H1 (cell line): ENCODE data around the gene CTDNEP1. TPM values are rescaled to one million over a fixed set of nuclear protein-coding genes. Genes with fewer than 3 reads are reported as not detected.
A peak's percentile ranks its signal among the peaks of the same experiment; 100 is the strongest.

Experiments used
- BACH1 ChIP-seq: IDR thresholded peaks from 2 replicates; pipeline ENCODE4 v1.6.1; 2012; ENCODE audit warnings: low read length, improper control_type of control experiment
- BCL11A ChIP-seq, 2 experiments: IDR thresholded peaks; one replicate each; pipeline ENCODE4 v1.6.1; 2011; ENCODE audit warnings: low read depth in 2 of 2, low read length in 2 of 2, mild to moderate bottlenecking in 2 of 2
- CBX5 ChIP-seq: fragments of 300-800, 300-1000 bp; sonication (generic); IDR thresholded peaks from 2 replicates; pipeline ENCODE4 v1.7.1; 2016; ENCODE audit warnings: antibody characterized with exemption, low read length, low read depth
- CBX8 ChIP-seq: fragments of 300-800, 300-1000 bp; sonication (generic); IDR thresholded peaks from 2 replicates; pipeline ENCODE4 v1.7.1; 2016; ENCODE audit warnings: low read depth, low read length, borderline replicate concordance
- CEBPB ChIP-seq: IDR thresholded peaks from 2 replicates; pipeline ENCODE4 v1.6.1; 2012; ENCODE audit warnings: low read depth, low read length
- E2F6 ChIP-seq: IDR thresholded peaks from 2 replicates; pipeline ENCODE4 v1.6.1; 2012; ENCODE audit warnings: inconsistent platforms
- GTF2F1 ChIP-seq: IDR thresholded peaks from 2 replicates; pipeline ENCODE4 v1.6.1; 2012; ENCODE audit warnings: low read depth, low read length, improper control_type of control experiment, borderline replicate concordance
- JUN ChIP-seq: IDR thresholded peaks from 2 replicates; pipeline ENCODE4 v1.6.1; 2011; ENCODE audit warnings: low read depth, mild to moderate bottlenecking, improper control_type of control experiment, low read length
- JUND ChIP-seq: IDR thresholded peaks from 2 replicates; pipeline ENCODE4 v1.6.1; 2011; ENCODE audit warnings: mild to moderate bottlenecking, improper control_type of control experiment, low read length
- KDM1A ChIP-seq: fragments of 200-600, 300-600 bp; sonication (generic); IDR thresholded peaks from 2 replicates; pipeline ENCODE4 v1.7.1; 2016; ENCODE audit warnings: mild to moderate bottlenecking, low read length, borderline replicate concordance
- KDM5A ChIP-seq: fragments of 200-600 bp; IDR thresholded peaks from 2 replicates; pipeline ENCODE4 v1.7.1; 2012; ENCODE audit warnings: mild to moderate bottlenecking, low read length, inconsistent platforms, mixed read lengths
- MAFK ChIP-seq: IDR thresholded peaks from 2 replicates; pipeline ENCODE4 v1.6.1; 2012; ENCODE audit warnings: low read depth, mild to moderate bottlenecking, improper control_type of control experiment, low read length
- MAX ChIP-seq: IDR thresholded peaks from 2 replicates; pipeline ENCODE4 v1.6.1; 2012; ENCODE audit warnings: inconsistent platforms
- NANOG ChIP-seq: IDR thresholded peaks from 2 replicates; pipeline ENCODE4 v1.6.1; 2011; ENCODE audit warnings: low read length, low read depth, mild to moderate bottlenecking, inconsistent platforms; ENCODE audit not compliant: insufficient read depth, poor library complexity, severe bottlenecking
- NRF1 ChIP-seq: IDR thresholded peaks from 2 replicates; pipeline ENCODE4 v1.6.1; 2011; ENCODE audit warnings: mild to moderate bottlenecking, low read depth, low read length, improper control_type of control experiment
- RAD21 ChIP-seq, 2 experiments: IDR thresholded peaks in 1 of 2; conservative IDR thresholded peaks in 1 of 2; 2 replicates each; pipeline ENCODE4 v1.6.1; 2011; ENCODE audit warnings: low read depth in 2 of 2, low read length in 2 of 2, improper control_type of control experiment in 1 of 2, inconsistent platforms in 1 of 2, mild to moderate bottlenecking in 1 of 2, moderate library complexity in 1 of 2
- SAP30 ChIP-seq: fragments of 300-600 bp; sonication (generic); IDR thresholded peaks from 2 replicates; pipeline ENCODE4 v1.7.1; 2012; ENCODE audit warnings: low read length, moderate library complexity, mild to moderate bottlenecking, inconsistent platforms; ENCODE audit not compliant: insufficient read depth, insufficient replicate concordance
- SIN3A ChIP-seq, 2 experiments: IDR thresholded peaks in 1 of 2; conservative IDR thresholded peaks in 1 of 2; 2 replicates each; pipeline ENCODE4 v1.6.1; 2011 to 2012; ENCODE audit warnings: low read length in 2 of 2, improper control_type of control experiment in 1 of 2, low read depth in 1 of 2, mild to moderate bottlenecking in 1 of 2
- SIRT6 ChIP-seq: IDR thresholded peaks from one replicate; pipeline ENCODE4 v1.7.1; 2012; ENCODE audit warnings: low read length, inconsistent platforms
- SIX5 ChIP-seq: IDR thresholded peaks from 2 replicates; pipeline ENCODE4 v1.6.1; 2011; ENCODE audit warnings: mild to moderate bottlenecking, low read depth, low read length
- SP2 ChIP-seq: IDR thresholded peaks from 2 replicates; pipeline ENCODE4 v1.6.1; 2012; ENCODE audit warnings: mild to moderate bottlenecking, low read length, inconsistent platforms
- TAF7 ChIP-seq: optimal IDR thresholded peaks from 2 replicates; pipeline ENCODE3; 2011; ENCODE audit warnings: low read depth, mild to moderate bottlenecking, inconsistent platforms, low read length, moderate library complexity, borderline replicate concordance
- polyA plus RNA-seq, 7 experiments: library from polyadenylated mRNA; depleted of rRNA in 3 of 7; stranded (reverse) in 5 of 7; unstranded in 2 of 7; fragments of >200 nt in 5 of 7; fragments of 200-250 nt in 2 of 7; gene quantifications; 1 replicate in 5 of 7; 2 replicates in 1 of 7; 4 replicates in 1 of 7; pipeline versions ENCODE4 v1.2.1 to v1.2.3, GENCODE V29; 2011 to 2013; ENCODE audit warnings: missing spikeins in 2 of 7, mixed read lengths in 2 of 7
- total RNA-seq: library from RNA; stranded (reverse); fragmentation: NEBNext Ultra II Directional; extraction: Animal tissue kit (Norgen Biotek cat#: 25700); gene quantifications from 2 replicates; pipeline ENCODE4 v1.2.1, GENCODE V29; 2021

The CTDNEP1 gene
- total and polyA plus RNA-seq, 2 of the 8 experiments (the other 6 are each of a cell fraction or from before 2014, with no cell fraction given) = 114 to 123 TPM

- no peak; the same call in 1 of the 2 replicates for TF ChIP-seq JUND
- peak; percentile 63 to 86; a peak in 3 of 4 replicates for TF ChIP-seq SIN3A (conservative IDR thresholded peaks at IDR 0.05 in 1 of 2, IDR thresholded peaks at IDR 0.05 in 1 of 2; ENCODE audit: low read depth in 1 of 2, low read length in 2 of 2)
- no peak for TF ChIP-seq SAP30
- peak; percentile 67 for TF ChIP-seq MAX
- TF ChIP-seq RAD21 (IDR thresholded peaks at IDR 0.05 in 1 of 2, conservative IDR thresholded peaks at IDR 0.05 in 1 of 2; ENCODE audit: low read depth in 2 of 2, low read length in 2 of 2) = peak; percentile 95 to 96
- no peak for TF ChIP-seq KDM5A
- no peak for TF ChIP-seq TAF7
- TF ChIP-seq JUN = no peak
- no peak for TF ChIP-seq SIX5
- TF ChIP-seq NRF1 = no peak
- TF ChIP-seq E2F6 = peak; percentile 44; the same call in 1 of the 2 replicates
- no peak for TF ChIP-seq GTF2F1
- peak; percentile 80 for TF ChIP-seq BACH1
- no peak for TF ChIP-seq NANOG
- TF ChIP-seq CBX5 = no peak
- TF ChIP-seq SP2 = no peak
- no peak for TF ChIP-seq MAFK
- no peak for TF ChIP-seq KDM1A
- TF ChIP-seq CBX8 = no peak
- TF ChIP-seq CEBPB = no peak
- TF ChIP-seq BCL11A (IDR thresholded peaks at IDR 0.05; ENCODE audit: low read depth in 2 of 2, low read length in 2 of 2) = no peak
- no peak for TF ChIP-seq SIRT6
Measured at GRCh38 chr17:7280519-7281073, 29.1 kb upstream of the CTDNEP1 start (continued).
